OCI-LY1 (cell line): Measurements from ENCODE around the gene KCNA10.

Source experiments
- EZH2 ChIP-seq: fragments of 200-600 bp; sonication (generic), shearing (Covaris generic); IDR thresholded peaks from 2 replicates; pipeline ENCODE4 v1.8.0; 2017; ENCODE audit warnings: borderline replicate concordance, mixed run types, mild to moderate bottlenecking, antibody characterized with exemption, low read length, moderate library complexity, mixed read lengths
- TF ChIP-seq, protein P1 (sequence below): fragments of 200-600 bp; sonication (generic), shearing (Covaris generic); IDR thresholded peaks from 2 replicates; pipeline ENCODE4 v1.5.1; 2017; ENCODE audit warnings: mild to moderate bottlenecking, antibody characterized with exemption, low read length, moderate library complexity, mixed read lengths

DNA sequence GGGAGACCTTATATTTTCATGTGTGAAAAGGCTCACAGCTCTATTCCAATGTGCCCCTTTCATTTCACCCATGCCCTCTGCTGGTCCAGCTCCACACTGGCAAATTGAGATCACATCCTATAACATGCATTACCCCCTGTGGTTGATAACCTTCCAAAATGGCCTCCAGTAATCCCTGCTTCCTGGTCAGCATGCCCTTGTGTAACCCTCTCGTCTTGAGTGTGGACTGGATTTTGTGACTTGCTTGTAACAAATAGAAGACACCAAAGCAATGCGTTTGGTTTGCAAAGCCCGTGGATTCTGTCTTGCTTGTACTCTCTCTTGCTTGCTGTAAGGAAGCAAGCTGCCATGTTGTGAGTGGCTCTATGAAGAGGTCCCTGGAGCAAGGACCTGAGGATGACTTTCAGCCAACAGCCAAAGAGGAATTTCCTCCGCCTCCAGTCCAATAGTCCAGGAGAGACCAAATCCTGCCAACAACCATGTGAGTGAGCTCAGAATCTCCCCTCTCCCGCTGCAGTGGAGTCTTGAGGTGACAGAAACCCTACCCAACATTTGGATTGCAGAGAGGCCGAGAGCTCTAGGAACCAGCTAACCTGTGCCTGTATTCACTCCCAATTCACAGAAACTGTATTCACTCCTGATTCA, 17.4 kb downstream of the KCNA10 start:
- TF ChIP-seq, protein P1, sequence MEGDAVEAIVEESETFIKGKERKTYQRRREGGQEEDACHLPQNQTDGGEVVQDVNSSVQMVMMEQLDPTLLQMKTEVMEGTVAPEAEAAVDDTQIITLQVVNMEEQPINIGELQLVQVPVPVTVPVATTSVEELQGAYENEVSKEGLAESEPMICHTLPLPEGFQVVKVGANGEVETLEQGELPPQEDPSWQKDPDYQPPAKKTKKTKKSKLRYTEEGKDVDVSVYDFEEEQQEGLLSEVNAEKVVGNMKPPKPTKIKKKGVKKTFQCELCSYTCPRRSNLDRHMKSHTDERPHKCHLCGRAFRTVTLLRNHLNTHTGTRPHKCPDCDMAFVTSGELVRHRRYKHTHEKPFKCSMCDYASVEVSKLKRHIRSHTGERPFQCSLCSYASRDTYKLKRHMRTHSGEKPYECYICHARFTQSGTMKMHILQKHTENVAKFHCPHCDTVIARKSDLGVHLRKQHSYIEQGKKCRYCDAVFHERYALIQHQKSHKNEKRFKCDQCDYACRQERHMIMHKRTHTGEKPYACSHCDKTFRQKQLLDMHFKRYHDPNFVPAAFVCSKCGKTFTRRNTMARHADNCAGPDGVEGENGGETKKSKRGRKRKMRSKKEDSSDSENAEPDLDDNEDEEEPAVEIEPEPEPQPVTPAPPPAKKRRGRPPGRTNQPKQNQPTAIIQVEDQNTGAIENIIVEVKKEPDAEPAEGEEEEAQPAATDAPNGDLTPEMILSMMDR = no peak
- TF ChIP-seq EZH2 = no peak
